WTC11 (cell line): ENCODE data around the gene POMGNT2. TPM values are rescaled to one million over a fixed set of nuclear protein-coding genes. Genes with fewer than 3 reads are reported as not detected.

ENCODE experiments used
- ATAC-seq: fragments of 200-7000 bp; cut with Tn5 transposase; 2 replicates; pipeline ENCODE4 v1.10.0; 2021; ENCODE audit warnings: mild to moderate bottlenecking, moderate library complexity
- CTCF ChIA-PET: fragments of 300-600 bp; sonication (Branson Sonifier 250); formaldehyde crosslinking; loops from one replicate; lab custom pipeline; 2021; ENCODE audit warnings: antibody characterized with exemption; lab: Charles Lee
- POLR2A ChIA-PET: fragments of 350-600 bp; sonication (Branson Sonifier 250); formaldehyde crosslinking; loops from one replicate; lab custom pipeline; 2021; ENCODE audit warnings: antibody characterized with exemption; lab: Charles Lee
- DNase-seq: peaks from one replicate; pipeline ENCODE4 v3.0.0; 2021; ENCODE audit warnings: low spot score
- H3K27ac Mint-ChIP-seq: 2 replicates; pipeline ENCODE4 v1.8.0; 2021; ENCODE audit warnings: mixed read lengths
- H3K27me3 Mint-ChIP-seq: 2 replicates; pipeline ENCODE4 v1.8.0; 2021; ENCODE audit warnings: low read depth, mild to moderate bottlenecking, moderate library complexity, mixed read lengths
- H3K36me3 Mint-ChIP-seq: 2 replicates; pipeline ENCODE4 v1.8.0; 2021; ENCODE audit warnings: mixed read lengths
- H3K4me1 Mint-ChIP-seq: 2 replicates; pipeline ENCODE4 v1.8.0; 2022; ENCODE audit warnings: mixed read lengths
- H3K4me3 Mint-ChIP-seq: 2 replicates; pipeline ENCODE4 v1.8.0; 2021; ENCODE audit warnings: mild to moderate bottlenecking, moderate library complexity, mixed read lengths
- H3K9me3 Mint-ChIP-seq: 2 replicates; pipeline ENCODE4 v1.8.0; 2021; ENCODE audit warnings: mixed read lengths
- CBFB ChIP-seq: sonication (generic); formaldehyde crosslinking; IDR thresholded peaks from 2 replicates; pipeline ENCODE4 v1.8.1; 2022; ENCODE audit warnings: mild to moderate bottlenecking, low read depth, missing genetic modification reagents
- FOXJ3 ChIP-seq: sonication (generic); formaldehyde crosslinking; IDR thresholded peaks from 2 replicates; pipeline ENCODE4 v1.9.0; 2021; ENCODE audit warnings: missing genetic modification reagents, mild to moderate bottlenecking, borderline replicate concordance
- GRHL2 ChIP-seq: fragments of 250-450 bp; sonication (Bioruptor Pico); IDR thresholded peaks from 2 replicates; pipeline ENCODE4 v1.8.0; 2022; ENCODE audit warnings: mild to moderate bottlenecking, moderate library complexity; ENCODE audit not compliant: insufficient replicate concordance, severe bottlenecking
- GTF2I ChIP-seq: fragments of 250-450 bp; sonication (Bioruptor Pico); conservative IDR thresholded peaks from 2 replicates; pipeline ENCODE4 v1.4.0; 2021; ENCODE audit warnings: mild to moderate bottlenecking
- HMGA2 ChIP-seq: fragments of 250-450 bp; sonication (Bioruptor Pico); IDR thresholded peaks from 2 replicates; pipeline ENCODE4 v1.4.0; 2021; ENCODE audit warnings: mild to moderate bottlenecking, moderate library complexity
- IRF2 ChIP-seq: sonication (generic); formaldehyde crosslinking; IDR thresholded peaks from 2 replicates; pipeline ENCODE4 v1.8.0; 2022; ENCODE audit warnings: low read depth, missing genetic modification reagents, borderline replicate concordance
- MAX ChIP-seq: sonication (generic); formaldehyde crosslinking; IDR thresholded peaks from 2 replicates; pipeline ENCODE4 v1.8.0; 2022; ENCODE audit warnings: mild to moderate bottlenecking, missing genetic modification reagents
- MYBL2 ChIP-seq: sonication (generic); formaldehyde crosslinking; IDR thresholded peaks from 2 replicates; pipeline ENCODE4 v1.8.1; 2023; ENCODE audit warnings: mild to moderate bottlenecking, moderate library complexity, missing genetic modification reagents
- NFATC4 ChIP-seq: fragments of 250-450 bp; sonication (Bioruptor Pico); IDR thresholded peaks from 2 replicates; pipeline ENCODE4 v1.9.0; 2021; ENCODE audit warnings: mild to moderate bottlenecking
- OVOL2 ChIP-seq: fragments of 250-450 bp; sonication (Bioruptor Pico); IDR thresholded peaks from 2 replicates; pipeline ENCODE4 v1.9.0; 2021; ENCODE audit warnings: mild to moderate bottlenecking, borderline replicate concordance
- PRRX2 ChIP-seq: fragments of 250-450 bp; sonication (Bioruptor Pico); IDR thresholded peaks from 2 replicates; pipeline ENCODE4 v1.8.0; 2021; ENCODE audit warnings: mild to moderate bottlenecking
- SP1 ChIP-seq: sonication (generic); formaldehyde crosslinking; conservative IDR thresholded peaks from 2 replicates; pipeline ENCODE4 v1.8.1; 2022; ENCODE audit warnings: missing genetic modification reagents
- TP53 ChIP-seq: sonication (generic); formaldehyde crosslinking; IDR thresholded peaks from 2 replicates; pipeline ENCODE4 v1.8.1; 2023; ENCODE audit warnings: mild to moderate bottlenecking, missing genetic modification reagents
- ZNF396 ChIP-seq: fragments of 250-450 bp; sonication (Bioruptor Pico); IDR thresholded peaks from 2 replicates; pipeline ENCODE4 v1.8.0; 2021; ENCODE audit warnings: mild to moderate bottlenecking, moderate library complexity, borderline replicate concordance
- ZNF512 ChIP-seq: sonication (generic); formaldehyde crosslinking; IDR thresholded peaks from 2 replicates; pipeline ENCODE4 v1.8.1; 2022; ENCODE audit warnings: missing genetic modification reagents, borderline replicate concordance
- total RNA-seq: library from RNA; stranded (reverse); gene quantifications from 3 replicates; pipeline ENCODE4 v1.2.3, GENCODE V29; 2021
- TF ChIP-seq, protein P1 (sequence below): sonication (generic); formaldehyde crosslinking; IDR thresholded peaks from 2 replicates; pipeline ENCODE4 v1.8.0; 2022; ENCODE audit warnings: mild to moderate bottlenecking, missing genetic modification reagents
- TF ChIP-seq, protein P2 (sequence below): fragments of 250-450 bp; sonication (Bioruptor Pico); IDR thresholded peaks from 2 replicates; pipeline ENCODE4 v2.1.2; 2022; ENCODE audit warnings: mild to moderate bottlenecking, moderate library complexity
- TF ChIP-seq, protein P3 (sequence below): sonication (generic); formaldehyde crosslinking; IDR thresholded peaks from 2 replicates; pipeline ENCODE4 v1.8.1; 2023; ENCODE audit warnings: mild to moderate bottlenecking, missing genetic modification reagents

POMGNT2 gene
- total RNA-seq, 1 experiment from 2014 or later, result 12.5 TPM

GRCh38 chr3:43081796-43082195 lies 24.1 kb downstream of the POMGNT2 start:
- no peak for TF ChIP-seq SP1 (CRISPR knock-in tag)
- Mint-ChIP-seq H3K4me3 (no peak overlapping the region), H3K36me3 (peaks cover 59% of the 10 kb centered on the region), H3K27ac (no peak overlapping the region), H3K27me3 (no peaks in the 10 kb centered on the region; the same call in 1 of the 2 replicates), H3K4me1 (no peaks in the 10 kb centered on the region), H3K9me3 (peaks cover 43% of the 10 kb centered on the region)
- ChIA-PET CTCF (interaction anchor here (1.6 kb wide), 1 partner anchor 10 kb away, joined by 5 read pairs; no protein-coding TSS in a partner anchor), POLR2A (no interaction called here)
- ATAC-seq (no peak), DNase-seq (no peak)

- CTCF ChIA-PET, result no interaction called here
- Mint-ChIP-seq H3K4me3 (no peak overlapping the region), H3K9me3 (peaks cover 43% of the 10 kb centered on the region), H3K27ac (no peak overlapping the region), H3K4me1 (no peaks in the 10 kb centered on the region), H3K36me3 (peaks cover 59% of the 10 kb centered on the region), H3K27me3 (no peaks in the 10 kb centered on the region; the same call in 1 of the 2 replicates)
- ATAC-seq (no peak), DNase-seq (no peak)
- POLR2A ChIA-PET, result no interaction called here
- TF ChIP-seq GRHL2 (CRISPR knock-in tag) (no peak), MAX (CRISPR knock-in tag) (no peak), MYBL2 (CRISPR knock-in tag) (no peak), OVOL2 (CRISPR knock-in tag) (no peak), FOXJ3 (CRISPR knock-in tag) (no peak), IRF2 (CRISPR knock-in tag) (no peak), CBFB (CRISPR knock-in tag) (no peak)
- TF ChIP-seq, protein P1, sequence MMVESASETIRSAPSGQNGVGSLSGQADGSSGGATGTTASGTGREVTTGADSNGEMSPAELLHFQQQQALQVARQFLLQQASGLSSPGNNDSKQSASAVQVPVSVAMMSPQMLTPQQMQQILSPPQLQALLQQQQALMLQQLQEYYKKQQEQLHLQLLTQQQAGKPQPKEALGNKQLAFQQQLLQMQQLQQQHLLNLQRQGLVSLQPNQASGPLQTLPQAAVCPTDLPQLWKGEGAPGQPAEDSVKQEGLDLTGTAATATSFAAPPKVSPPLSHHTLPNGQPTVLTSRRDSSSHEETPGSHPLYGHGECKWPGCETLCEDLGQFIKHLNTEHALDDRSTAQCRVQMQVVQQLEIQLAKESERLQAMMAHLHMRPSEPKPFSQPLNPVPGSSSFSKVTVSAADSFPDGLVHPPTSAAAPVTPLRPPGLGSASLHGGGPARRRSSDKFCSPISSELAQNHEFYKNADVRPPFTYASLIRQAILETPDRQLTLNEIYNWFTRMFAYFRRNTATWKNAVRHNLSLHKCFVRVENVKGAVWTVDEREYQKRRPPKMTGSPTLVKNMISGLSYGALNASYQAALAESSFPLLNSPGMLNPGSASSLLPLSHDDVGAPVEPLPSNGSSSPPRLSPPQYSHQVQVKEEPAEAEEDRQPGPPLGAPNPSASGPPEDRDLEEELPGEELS (CRISPR knock-in tag), result no peak
- TF ChIP-seq, protein P2, sequence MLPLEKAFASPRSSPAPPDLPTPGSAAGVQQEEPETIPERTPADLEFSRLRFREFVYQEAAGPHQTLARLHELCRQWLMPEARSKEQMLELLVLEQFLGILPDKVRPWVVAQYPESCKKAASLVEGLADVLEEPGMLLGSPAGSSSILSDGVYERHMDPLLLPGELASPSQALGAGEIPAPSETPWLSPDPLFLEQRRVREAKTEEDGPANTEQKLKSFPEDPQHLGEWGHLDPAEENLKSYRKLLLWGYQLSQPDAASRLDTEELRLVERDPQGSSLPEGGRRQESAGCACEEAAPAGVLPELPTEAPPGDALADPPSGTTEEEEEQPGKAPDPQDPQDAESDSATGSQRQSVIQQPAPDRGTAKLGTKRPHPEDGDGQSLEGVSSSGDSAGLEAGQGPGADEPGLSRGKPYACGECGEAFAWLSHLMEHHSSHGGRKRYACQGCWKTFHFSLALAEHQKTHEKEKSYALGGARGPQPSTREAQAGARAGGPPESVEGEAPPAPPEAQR (CRISPR knock-in tag), result no peak
- TF ChIP-seq, protein P3, sequence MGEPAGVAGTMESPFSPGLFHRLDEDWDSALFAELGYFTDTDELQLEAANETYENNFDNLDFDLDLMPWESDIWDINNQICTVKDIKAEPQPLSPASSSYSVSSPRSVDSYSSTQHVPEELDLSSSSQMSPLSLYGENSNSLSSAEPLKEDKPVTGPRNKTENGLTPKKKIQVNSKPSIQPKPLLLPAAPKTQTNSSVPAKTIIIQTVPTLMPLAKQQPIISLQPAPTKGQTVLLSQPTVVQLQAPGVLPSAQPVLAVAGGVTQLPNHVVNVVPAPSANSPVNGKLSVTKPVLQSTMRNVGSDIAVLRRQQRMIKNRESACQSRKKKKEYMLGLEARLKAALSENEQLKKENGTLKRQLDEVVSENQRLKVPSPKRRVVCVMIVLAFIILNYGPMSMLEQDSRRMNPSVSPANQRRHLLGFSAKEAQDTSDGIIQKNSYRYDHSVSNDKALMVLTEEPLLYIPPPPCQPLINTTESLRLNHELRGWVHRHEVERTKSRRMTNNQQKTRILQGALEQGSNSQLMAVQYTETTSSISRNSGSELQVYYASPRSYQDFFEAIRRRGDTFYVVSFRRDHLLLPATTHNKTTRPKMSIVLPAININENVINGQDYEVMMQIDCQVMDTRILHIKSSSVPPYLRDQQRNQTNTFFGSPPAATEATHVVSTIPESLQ (CRISPR knock-in tag), result no peak
These were observed 24.9 kb downstream of the POMGNT2 start for GRCh38 chr3:43080726-43081568.

DNA sequence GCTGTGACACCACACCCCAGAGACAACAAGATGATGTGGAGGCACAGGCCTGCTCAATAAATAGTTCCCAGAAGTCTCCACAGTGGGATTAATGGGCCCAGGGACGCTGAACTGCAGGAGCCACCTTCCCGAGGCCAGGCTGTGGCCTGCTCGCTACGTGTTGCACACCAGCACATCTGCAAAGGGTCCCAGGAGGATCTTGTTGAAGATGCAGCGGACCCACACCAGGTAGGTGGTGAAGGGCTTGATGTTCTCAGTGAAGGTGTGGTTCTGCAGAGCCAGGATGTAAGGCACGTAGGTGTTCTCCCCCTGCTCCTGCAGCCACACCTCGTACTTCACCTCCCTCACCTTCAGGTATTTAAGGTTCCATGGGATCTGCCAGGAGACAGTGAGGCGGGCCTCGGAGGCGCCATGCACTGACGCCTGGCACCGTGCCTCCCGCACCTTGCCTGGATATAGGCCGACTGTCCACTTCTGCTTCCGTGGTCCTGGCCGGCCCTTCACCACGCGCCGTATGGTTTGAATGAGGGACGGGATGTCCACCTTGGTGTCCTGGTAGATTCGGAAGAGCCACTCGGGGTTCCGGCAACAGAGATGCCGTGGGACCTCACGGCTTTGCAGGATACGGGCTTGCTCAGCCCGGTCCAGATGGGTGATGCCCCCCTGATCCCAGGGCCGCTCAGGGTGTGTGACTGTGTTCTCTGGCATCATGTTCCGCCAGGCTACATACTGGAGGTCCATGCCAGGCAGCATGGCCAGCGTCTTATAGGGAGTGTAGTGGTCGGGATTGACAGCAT lies 26.1 kb downstream of the POMGNT2 start:
- Mint-ChIP-seq H3K9me3 (peaks cover 41% of the 10 kb centered on the region), H3K27ac (no peak overlapping the region), H3K4me1 (no peaks in the 10 kb centered on the region), H3K36me3 (peaks cover 55% of the 10 kb centered on the region), H3K4me3 (no peak overlapping the region), H3K27me3 (no peaks in the 10 kb centered on the region; the same call in 1 of the 2 replicates)
- CTCF ChIA-PET, result no interaction called here
- DNase-seq (no peak), ATAC-seq (no peak)
- POLR2A ChIA-PET, result no interaction called here
- TF ChIP-seq NFATC4 (CRISPR knock-in tag) (no peak), PRRX2 (CRISPR knock-in tag) (no peak), ZNF512 (no peak), ZNF396 (CRISPR knock-in tag) (no peak), HMGA2 (CRISPR knock-in tag) (no peak), GTF2I (CRISPR knock-in tag) (no peak), TP53 (CRISPR knock-in tag) (no peak)
- TF ChIP-seq, protein P3 (CRISPR knock-in tag), result no peak
